HL-60 (cell line): ENCODE results near the gene CLCNKB.

Experiments used
- DNase-seq, 2 experiments: peaks; one replicate each; pipeline ENCODE4 v3.0.0-alpha.2; 2010 to 2020; ENCODE audit warnings: low read depth in 1 of 2, low spot score in 1 of 2
- H3K27ac ChIP-seq: fragments of 250-450 bp; sonication (Bioruptor Pico); replicated peaks from 2 replicates; pipeline ENCODE4 v1.5.1; 2020; ENCODE audit warnings: mild to moderate bottlenecking, moderate library complexity
- H3K27me3 ChIP-seq: fragments of 250-450 bp; sonication (Bioruptor Pico); 2 replicates; pipeline ENCODE4 v1.5.1; 2021; ENCODE audit warnings: mild to moderate bottlenecking, moderate library complexity; ENCODE audit not compliant: insufficient read depth, poor library complexity, severe bottlenecking
- H3K4me3 ChIP-seq: replicated peaks from 2 replicates; pipeline ENCODE4 v1.5.1; 2011; ENCODE audit warnings: mild to moderate bottlenecking, control low read depth, low read length; ENCODE audit not compliant: insufficient read depth
- CTCF ChIP-seq: IDR thresholded peaks from one replicate; pipeline ENCODE4 v1.5.1; 2011; ENCODE audit warnings: low read length, control low read depth, inconsistent platforms; ENCODE audit not compliant: insufficient read depth
- GABPA ChIP-seq: IDR thresholded peaks from 2 replicates; pipeline ENCODE4 v1.6.1; 2012; ENCODE audit warnings: low read depth
- POLR2AphosphoS5 ChIP-seq: IDR thresholded peaks from 2 replicates; pipeline ENCODE4 v1.6.1; 2012; ENCODE audit warnings: low read depth
- REST ChIP-seq: IDR thresholded peaks from 2 replicates; pipeline ENCODE4 v1.6.1; 2012; ENCODE audit warnings: low read depth; ENCODE audit not compliant: insufficient replicate concordance
- SPI1 ChIP-seq: IDR thresholded peaks from 2 replicates; pipeline ENCODE4 v1.6.1; 2012; ENCODE audit warnings: low read depth, mild to moderate bottlenecking, borderline replicate concordance

Gene CLCNKB

GRCh38 chr1:16015491-16015890, 28.1 kb upstream of the CLCNKB start:
- no peak for TF ChIP-seq CTCF
- TF ChIP-seq GABPA, result no peak
- TF ChIP-seq POLR2AphosphoS5, result no peak
- TF ChIP-seq SPI1, result no peak
- no peak for TF ChIP-seq REST
- H3K4me3 ChIP-seq, result no peak overlapping the region
- H3K27ac ChIP-seq, result no peak overlapping the region
- no peak for DNase-seq
- no peaks in the 10 kb centered on the region for H3K27me3 ChIP-seq

DNA sequence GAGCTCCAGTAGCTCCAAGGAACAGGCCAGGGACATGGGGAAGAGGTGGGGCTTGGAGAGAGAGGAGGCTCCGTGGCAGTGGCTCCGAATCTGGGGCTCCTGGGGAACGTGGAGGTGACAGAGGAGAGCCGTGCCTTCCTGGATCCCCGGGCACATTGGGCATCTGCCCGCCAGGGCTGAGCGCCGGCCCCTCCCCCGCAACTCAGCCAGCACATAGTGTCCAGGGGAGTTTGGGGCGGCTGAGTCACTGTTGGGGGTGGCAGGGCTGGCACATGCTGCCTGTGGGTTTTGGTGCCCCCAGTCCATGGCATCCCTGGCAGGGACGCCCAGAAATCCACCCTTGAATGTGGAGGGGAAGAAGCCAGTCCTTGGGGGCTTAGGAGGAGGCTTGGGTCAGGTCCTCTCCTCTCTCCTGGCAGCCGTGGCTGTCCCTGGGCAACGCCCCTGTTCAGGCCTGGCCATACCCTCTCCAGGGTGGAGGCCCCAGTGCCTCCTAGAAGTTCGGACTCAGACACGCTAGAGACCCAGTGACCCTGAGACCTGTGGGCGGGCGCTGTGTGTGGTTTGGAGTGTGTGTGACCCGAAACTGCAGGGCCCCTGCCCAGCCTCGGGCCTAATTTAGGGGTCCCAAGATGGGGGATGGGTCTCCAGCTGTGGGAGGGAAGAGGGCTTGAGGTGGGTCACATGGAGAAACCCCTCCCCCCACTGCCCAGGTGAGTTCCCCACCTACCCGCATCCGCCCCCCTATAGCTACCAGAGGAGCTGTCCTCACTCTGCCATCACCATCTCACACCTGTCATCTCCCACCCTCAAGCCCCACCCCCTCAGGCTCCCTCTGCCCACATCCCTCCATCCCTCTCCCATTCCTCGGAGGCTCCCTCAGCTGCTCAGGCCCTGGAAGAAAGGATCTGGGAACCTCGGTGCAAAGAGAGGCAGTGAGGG, 27.4 kb upstream of the CLCNKB start:
- Histone ChIP-seq H3K27ac (no peak overlapping the region), H3K27me3 (no peaks in the 10 kb centered on the region), H3K4me3 (no peak overlapping the region)
- no peak for DNase-seq
- TF ChIP-seq REST, result no peak
- no peak for TF ChIP-seq CTCF
- no peak for TF ChIP-seq GABPA
- no peak for TF ChIP-seq POLR2AphosphoS5
- TF ChIP-seq SPI1, result no peak

DNA sequence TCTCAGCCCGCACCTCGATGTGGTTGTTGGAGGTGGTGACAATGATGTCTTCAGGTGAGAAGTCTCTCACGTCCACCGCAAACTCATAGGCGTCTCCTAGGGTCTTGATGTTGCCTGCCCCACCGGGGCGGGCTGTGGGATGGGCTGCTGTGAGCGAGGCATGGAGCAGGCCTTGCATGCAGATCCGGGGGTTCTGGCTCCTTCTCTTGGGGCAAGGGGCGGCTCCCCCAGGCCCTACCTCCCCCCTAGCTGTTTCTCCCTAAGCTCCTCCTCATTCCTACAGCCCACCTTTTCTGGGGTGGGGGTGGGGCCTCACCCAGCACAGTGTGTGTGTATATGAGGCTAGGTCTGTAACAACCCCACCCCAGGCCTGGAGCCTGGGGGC, 26.5 kb upstream of the CLCNKB start:
- TF ChIP-seq GABPA (no peak), REST (no peak), SPI1 (no peak), CTCF (no peak), POLR2AphosphoS5 (no peak)
- no peak for DNase-seq
- no peak overlapping the region for H3K4me3 ChIP-seq
- H3K27me3 ChIP-seq, result no peaks in the 10 kb centered on the region
- H3K27ac ChIP-seq, result no peak overlapping the region
